Measurements from ENCODE around the gene STKLD1.
"Not testable (repeated sequence)": the region's sequence is repeated elsewhere in the genome, so short reads cannot be mapped to it uniquely, and the experiment has no call there.

The STKLD1 gene

DNA sequence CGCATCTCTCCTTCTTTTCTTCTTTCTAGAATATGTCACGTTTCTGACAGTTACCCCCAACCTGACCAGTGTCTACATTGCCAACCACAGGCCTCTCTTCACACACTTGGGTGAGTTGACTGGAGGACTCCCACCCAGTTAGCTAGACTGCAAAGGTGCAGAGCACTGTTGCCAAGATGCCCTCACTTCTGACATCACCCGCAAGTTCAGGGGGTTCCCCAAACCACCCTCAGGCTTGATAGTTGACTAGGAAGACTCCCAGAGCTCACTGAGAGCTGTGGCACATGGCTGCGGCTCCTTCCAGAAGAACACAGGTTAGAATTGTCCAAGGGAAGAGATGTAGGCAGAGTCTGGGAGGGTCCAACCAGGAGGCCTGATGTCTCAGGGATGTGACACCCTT, 63.2 kb downstream of the STKLD1 start:
- DNase-seq (ENCODE audit: low read depth, low spot score), result no peak

DNA sequence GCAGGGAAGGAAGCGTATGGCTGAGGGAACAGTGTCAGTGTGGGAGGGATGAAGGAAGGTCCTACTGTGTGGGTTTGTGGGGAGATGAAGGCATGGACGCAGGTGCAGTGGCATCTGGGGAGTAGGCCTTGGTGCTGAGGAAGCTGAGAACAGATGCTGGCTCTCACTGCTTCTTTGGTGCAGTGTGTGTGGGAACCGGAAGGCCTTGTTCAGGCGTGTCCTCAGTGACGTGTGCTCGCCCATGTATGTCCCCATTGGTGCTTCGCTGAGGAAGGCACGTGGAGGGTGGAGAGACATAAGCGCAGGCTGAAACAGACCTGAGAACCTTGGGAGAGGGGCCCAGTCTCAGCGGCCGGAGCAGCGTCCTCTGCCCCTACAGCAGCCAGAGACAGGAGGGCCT, 64.7 kb downstream of the STKLD1 start:
- DNase-seq (ENCODE audit: low read depth, low spot score), result no peak

DNA sequence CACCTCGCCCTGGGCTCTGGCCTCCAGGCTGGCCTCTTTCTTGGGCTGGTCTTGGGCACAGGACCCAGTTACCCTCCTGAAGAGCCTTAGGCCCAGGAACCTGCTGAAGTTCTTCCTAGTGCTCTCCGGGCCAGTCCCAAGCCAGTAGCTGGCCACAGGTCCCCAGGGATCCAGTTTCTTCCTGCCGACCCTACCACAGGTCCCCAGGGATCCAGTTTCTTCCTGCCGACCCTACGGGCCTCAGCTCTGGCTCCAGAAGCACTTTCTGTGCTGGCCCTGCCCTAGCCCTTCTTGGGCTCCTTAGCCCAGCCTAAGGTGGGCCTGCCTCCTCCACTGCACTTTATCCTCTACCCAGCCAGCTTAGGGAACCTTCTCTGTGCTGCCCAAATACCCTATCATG, 65.4 kb downstream of the STKLD1 start:
- DNase-seq (ENCODE audit: low read depth, low spot score), result no peak

DNA sequence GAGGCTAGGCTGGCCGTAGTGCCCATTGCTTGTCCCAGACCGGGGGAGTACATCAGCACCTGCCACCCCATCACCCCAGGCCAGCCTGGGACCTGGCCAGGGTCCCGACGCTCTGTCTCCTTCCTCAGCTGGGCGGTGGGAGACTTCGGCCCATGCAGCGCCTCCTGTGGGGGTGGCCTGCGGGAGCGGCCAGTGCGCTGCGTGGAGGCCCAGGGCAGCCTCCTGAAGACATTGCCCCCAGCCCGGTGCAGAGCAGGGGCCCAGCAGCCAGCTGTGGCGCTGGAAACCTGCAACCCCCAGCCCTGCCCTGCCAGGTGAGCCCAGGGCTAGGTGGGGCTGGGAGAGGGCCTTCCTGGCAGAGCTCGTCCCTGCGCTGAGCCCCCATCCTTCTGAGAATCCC, 67.1 kb downstream of the STKLD1 start:
- DNase-seq (ENCODE audit: low read depth, low spot score), result no peak

DNA sequence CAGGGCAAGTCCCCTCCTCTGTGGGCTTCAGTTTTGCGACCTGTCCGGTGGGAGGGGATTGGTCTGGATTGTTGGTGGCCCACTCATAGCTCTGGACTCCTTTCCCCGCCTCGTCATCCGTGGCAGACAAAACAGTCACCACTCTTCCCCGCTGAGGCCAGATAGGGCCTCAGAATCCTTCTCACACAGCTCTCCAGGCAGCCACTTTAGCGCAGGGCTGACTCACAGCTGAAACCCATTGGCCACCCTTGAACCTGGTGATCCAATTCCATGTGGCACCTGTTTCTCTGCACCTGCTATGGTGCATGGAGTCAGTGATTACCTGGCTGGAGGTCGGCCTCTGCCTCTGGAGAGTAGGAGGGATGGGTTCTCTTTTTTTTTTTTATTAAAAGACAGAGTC, 67.8 kb downstream of the STKLD1 start:
- no peak for DNase-seq (ENCODE audit: low read depth, low spot score)

DNA sequence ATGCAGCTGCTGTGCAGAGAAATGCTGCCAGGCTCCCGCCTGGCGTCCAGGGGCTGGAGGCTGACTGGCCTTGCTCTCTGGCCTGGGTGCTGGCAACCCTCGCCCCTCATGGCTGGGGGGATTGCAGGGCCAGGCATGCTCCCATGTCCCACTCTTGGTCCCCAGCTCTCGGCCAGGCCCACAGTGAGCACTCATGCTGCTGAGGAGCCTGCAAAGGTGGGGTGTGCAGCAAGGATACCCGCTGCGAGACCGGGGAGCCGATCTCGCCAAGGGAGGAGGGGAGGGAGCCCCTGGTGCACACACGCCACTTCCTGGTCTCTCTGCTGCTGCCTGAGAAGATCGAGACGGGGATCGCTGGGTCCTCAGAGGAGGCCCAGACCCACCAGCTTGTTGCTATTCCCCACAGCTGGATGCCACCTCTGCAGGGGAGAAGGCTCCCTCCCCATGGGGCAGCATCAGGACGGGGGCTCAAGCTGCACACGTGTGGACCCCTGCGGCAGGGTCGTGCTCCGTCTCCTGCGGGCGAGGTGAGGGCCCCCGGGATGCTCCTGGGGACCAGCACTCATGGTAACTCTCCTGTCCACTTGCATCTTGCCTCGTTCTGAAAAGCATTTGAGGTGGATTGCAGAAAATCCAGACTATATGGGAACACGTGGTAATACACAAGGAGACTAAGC, 69.3 kb downstream of the STKLD1 start:
- no peak for DNase-seq (ENCODE audit: low read depth, low spot score)

DNA sequence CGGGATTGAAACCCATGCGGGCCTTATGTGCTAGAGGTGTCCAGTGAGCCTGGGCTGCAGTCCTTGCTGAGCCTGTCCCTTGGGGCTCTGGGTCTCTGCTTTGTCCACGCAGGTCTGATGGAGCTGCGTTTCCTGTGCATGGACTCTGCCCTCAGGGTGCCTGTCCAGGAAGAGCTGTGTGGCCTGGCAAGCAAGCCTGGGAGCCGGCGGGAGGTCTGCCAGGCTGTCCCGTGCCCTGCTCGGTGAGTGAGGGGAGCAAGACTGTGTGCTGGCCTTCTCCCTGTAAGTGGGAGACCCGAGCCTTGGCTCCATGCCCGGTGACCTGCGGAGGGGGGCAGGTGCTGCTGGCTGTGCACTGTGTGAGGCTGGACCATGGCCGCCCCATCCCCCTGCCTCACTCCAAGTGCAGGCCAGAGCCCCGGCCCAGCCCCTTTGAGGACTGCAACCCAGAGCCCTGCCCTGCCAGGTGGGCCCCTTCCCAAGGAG, 72.4 kb downstream of the STKLD1 start:
- DNase-seq (ENCODE audit: low read depth, low spot score), result no peak

DNA sequence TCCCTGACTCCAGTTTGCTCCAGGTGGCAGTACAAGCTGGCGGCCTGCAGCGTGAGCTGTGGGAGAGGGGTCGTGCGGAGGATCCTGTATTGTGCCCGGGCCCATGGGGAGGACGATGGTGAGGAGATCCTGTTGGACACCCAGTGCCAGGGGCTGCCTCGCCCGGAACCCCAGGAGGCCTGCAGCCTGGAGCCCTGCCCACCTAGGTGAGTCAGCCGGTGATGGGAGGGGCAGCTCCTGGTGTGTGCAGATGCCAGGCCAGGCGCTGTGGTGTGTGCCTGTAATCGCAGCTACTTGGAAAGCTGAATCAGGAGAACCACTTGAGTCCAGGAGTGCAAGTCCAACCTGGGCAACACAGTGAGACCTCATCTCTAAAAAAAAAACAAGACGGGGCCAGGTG, 73.6 kb downstream of the STKLD1 start:
- DNase-seq (ENCODE audit: low read depth, low spot score), result no peak

DNA sequence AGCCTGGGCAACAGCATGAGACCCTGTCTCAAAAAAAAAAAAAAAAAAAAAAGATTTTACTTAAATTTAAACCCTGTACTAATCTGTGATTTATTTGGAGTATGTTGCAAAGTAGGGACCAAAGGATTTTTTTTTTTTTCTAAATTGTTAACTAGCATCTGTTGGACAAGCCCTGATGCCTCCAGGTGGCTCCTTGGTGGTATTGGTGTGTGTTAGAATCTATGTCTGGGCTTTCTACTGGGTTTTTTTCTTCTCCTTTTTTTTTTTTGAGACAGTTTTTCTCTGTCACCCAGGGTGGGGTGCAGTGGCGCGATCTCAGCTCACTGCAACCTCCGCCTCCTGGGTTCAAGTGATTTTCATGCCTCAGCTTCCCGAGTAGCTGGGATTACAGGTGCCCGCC, 75.7 kb downstream of the STKLD1 start:
- DNase-seq (ENCODE audit: low read depth, low spot score), result not testable (repeated sequence)

DNA sequence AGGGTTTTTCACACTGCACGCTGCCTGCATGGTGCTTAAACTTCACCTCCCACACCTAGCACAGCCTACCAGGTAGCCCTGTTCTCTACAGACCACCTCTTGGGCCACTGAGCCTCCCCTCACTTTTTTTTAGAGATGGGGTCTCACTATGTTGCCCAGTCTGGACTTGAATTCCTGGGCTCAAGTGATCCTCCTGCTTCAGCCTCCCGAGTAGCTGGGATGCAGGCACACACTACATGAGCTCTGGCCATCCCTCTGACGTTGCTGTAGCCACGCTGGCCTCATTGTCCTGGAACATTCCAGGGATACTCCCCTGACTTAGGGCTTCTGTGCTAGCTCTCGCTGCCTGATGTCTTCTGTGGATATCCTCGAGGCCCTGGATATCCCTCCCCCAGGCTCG, 76.4 kb downstream of the STKLD1 start:
- no peak for DNase-seq (ENCODE audit: low read depth, low spot score)

DNA sequence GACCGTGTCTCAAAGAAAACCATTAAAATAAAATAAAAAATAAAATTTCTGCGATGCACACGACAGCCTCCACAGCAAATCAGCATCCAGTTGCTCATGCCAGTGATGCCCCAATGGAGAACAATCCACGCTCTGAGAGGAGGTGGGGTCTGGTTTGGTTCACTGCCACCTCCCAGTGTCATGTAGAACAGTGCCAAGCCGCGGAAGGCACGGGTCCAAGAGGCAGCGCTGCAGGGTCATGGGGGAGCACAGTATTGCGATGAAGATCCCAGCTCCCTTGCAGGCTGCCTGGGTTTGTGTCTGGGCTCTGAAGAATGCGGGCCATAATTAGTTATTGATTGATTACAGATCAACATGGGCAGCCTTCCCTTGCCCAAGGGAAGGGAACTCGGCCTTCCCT, 77.5 kb downstream of the STKLD1 start:
- DNase-seq (ENCODE audit: low read depth, low spot score), result no peak

DNA sequence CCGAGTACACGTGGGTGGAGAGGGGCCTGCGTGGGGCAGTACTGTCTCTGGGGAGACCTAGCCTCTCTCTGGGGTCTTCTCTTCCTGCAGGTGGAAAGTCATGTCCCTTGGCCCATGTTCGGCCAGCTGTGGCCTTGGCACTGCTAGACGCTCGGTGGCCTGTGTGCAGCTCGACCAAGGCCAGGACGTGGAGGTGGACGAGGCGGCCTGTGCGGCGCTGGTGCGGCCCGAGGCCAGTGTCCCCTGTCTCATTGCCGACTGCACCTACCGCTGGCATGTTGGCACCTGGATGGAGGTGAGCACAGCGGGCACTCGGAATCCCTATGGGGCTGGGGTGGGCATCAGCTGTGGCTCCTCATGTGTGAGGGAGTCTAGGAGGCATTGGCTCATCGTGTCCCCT, 78.2 kb downstream of the STKLD1 start:
- DNase-seq (ENCODE audit: low read depth, low spot score), result no peak

DNA sequence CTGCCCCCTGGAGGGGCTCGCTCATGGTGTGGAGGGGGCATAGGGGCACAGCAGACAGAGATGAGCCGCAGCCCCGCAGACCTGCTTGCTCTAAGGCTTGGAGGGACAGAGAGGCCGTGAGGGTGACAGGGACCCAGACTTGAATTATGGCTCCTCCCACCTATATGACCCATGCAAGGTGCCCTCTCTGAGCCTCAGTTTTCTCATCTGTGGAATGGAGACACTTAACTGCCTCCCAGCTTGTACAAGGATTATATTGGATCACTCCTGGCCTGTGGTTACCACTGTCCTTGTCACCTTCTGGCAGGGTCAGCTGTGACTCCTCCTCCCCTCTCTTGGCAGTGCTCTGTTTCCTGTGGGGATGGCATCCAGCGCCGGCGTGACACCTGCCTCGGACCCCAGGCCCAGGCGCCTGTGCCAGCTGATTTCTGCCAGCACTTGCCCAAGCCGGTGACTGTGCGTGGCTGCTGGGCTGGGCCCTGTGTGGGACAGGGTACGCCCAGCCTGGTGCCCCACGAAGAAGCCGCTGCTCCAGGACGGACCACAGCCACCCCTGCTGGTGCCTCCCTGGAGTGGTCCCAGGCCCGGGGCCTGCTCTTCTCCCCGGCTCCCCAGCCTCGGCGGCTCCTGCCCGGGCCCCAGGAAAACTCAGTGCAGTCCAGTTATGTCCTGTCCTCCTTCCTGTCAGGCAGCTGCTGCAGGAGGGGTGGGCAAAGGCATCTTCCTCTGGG, 78.9 kb downstream of the STKLD1 start:
- no peak for DNase-seq (ENCODE audit: low read depth, low spot score)

Data from ELF-1 (cell line).